Progenitor cell of endocrine pancreas (in vitro differentiated cells): ENCODE results near the gene UBE2L5. TPM values are rescaled to one million over a fixed set of nuclear protein-coding genes. Genes with fewer than 3 reads are reported as not detected.

Source experiments
- DNase-seq: peaks from one replicate; pipeline ENCODE4 v3.0.0; 2021; ENCODE audit warnings: low spot score; ENCODE audit not compliant: unreplicated experiment
- H3K27ac Mint-ChIP-seq: 2 replicates; pipeline ENCODE4 v1.8.0; 2021; ENCODE audit warnings: mild to moderate bottlenecking, moderate library complexity, mixed read lengths
- H3K27me3 Mint-ChIP-seq: 2 replicates; pipeline ENCODE4 v1.8.0; 2021; ENCODE audit warnings: mixed read lengths
- H3K36me3 Mint-ChIP-seq: 2 replicates; pipeline ENCODE4 v1.8.0; 2022; ENCODE audit warnings: mixed read lengths; ENCODE audit not compliant: insufficient read depth
- H3K4me1 Mint-ChIP-seq: 2 replicates; pipeline ENCODE4 v1.8.0; 2021; ENCODE audit warnings: low read depth, mixed read lengths
- H3K4me3 Mint-ChIP-seq: 2 replicates; pipeline ENCODE4 v1.8.0; 2021; ENCODE audit warnings: low read depth, mild to moderate bottlenecking, moderate library complexity, mixed read lengths
- H3K9me3 Mint-ChIP-seq: 2 replicates; pipeline ENCODE4 v1.8.0; 2021; ENCODE audit warnings: low read depth, mixed read lengths
- CTCF ChIP-seq: fragments of 200-600 bp; sonication (generic); IDR thresholded peaks from one replicate; pipeline ENCODE4 v1.5.0; 2021; ENCODE audit warnings: antibody characterized with exemption, mild to moderate bottlenecking; ENCODE audit not compliant: unreplicated experiment
- long read RNA-seq: library from polyadenylated mRNA; unstranded; transcript quantifications from one replicate; pipeline ENCODE4 v2.0.0, GENCODE V29; 2020
- total RNA-seq: library from RNA; stranded (reverse); gene quantifications from 2 replicates; pipeline ENCODE4 v1.2.1, GENCODE V29; 2021

Gene UBE2L5
- not detected in 2 replicates for total RNA-seq
- long read RNA-seq = 0 reads

GRCh38 chr13:30422054-30422839 lies at the start of gene UBE2L5:
Gene UBE2L5 (plus strand): TSS chr13:30422493. CDS start chr13:30427991, 5,498 bp downstream.
- Mint-ChIP-seq H3K36me3 (no peaks in the 10 kb centered on the region), H3K27ac (no peak within 1 kb of the TSS)

GRCh38 chr13:30373727-30374126 lies 48.6 kb upstream of the UBE2L5 start:
- Mint-ChIP-seq H3K4me1 (peaks cover 15% of the 10 kb centered on the region), H3K27me3 (peaks cover 5% of the 10 kb centered on the region), H3K4me3 (no peak overlapping the region), H3K27ac (no peak overlapping the region), H3K36me3 (no peaks in the 10 kb centered on the region), H3K9me3 (no peaks in the 10 kb centered on the region)
- no peak for TF ChIP-seq CTCF
- DNase-seq = no peak

More at GRCh38 chr13:30422054-30422839, at the start of gene UBE2L5:
- Mint-ChIP-seq H3K27me3 (peaks cover 73% of the 10 kb centered on the region), H3K4me1 (peaks cover 11% of the 10 kb centered on the region), H3K9me3 (no peaks in the 10 kb centered on the region), H3K4me3 (peak within 1 kb of the TSS; percentile 76)
- DNase-seq = peak; percentile 59
- TF ChIP-seq CTCF = no peak

- Mint-ChIP-seq H3K27me3 (peaks cover 5% of the 10 kb centered on the region), H3K4me1 (peaks cover 12% of the 10 kb centered on the region), H3K27ac (no peak overlapping the region), H3K36me3 (no peaks in the 10 kb centered on the region), H3K4me3 (no peak overlapping the region), H3K9me3 (no peaks in the 10 kb centered on the region)
- no peak for DNase-seq
- TF ChIP-seq CTCF = no peak
Measured at GRCh38 chr13:30375265-30375835, 46.9 kb upstream of the UBE2L5 start.

- no peaks in the 10 kb centered on the region for H3K9me3 Mint-ChIP-seq
- no peak for TF ChIP-seq CTCF
- H3K4me1 Mint-ChIP-seq = peaks cover 11% of the 10 kb centered on the region
- H3K27me3 Mint-ChIP-seq = peaks cover 5% of the 10 kb centered on the region
- H3K36me3 Mint-ChIP-seq = no peaks in the 10 kb centered on the region
- no peak overlapping the region for H3K27ac Mint-ChIP-seq
- DNase-seq = no peak
- no peak overlapping the region for H3K4me3 Mint-ChIP-seq
Measured at GRCh38 chr13:30376426-30377311, 45.6 kb upstream of the UBE2L5 start.

- TF ChIP-seq CTCF = no peak
- no peaks in the 10 kb centered on the region for H3K36me3 Mint-ChIP-seq
- H3K9me3 Mint-ChIP-seq = no peaks in the 10 kb centered on the region
- DNase-seq = no peak
- H3K4me3 Mint-ChIP-seq = no peak overlapping the region
- H3K4me1 Mint-ChIP-seq = peaks cover 5% of the 10 kb centered on the region
- no peak overlapping the region for H3K27ac Mint-ChIP-seq
- H3K27me3 Mint-ChIP-seq = peaks cover 5% of the 10 kb centered on the region
Measured at GRCh38 chr13:30377312-30377685, 45.0 kb upstream of the UBE2L5 start.
